ENCODE measurements around the gene ELOVL5.
"Not testable (repeated sequence)": the region's sequence is repeated elsewhere in the genome, so short reads cannot be mapped to it uniquely, and the experiment has no call there.

Gene ELOVL5, protein sequence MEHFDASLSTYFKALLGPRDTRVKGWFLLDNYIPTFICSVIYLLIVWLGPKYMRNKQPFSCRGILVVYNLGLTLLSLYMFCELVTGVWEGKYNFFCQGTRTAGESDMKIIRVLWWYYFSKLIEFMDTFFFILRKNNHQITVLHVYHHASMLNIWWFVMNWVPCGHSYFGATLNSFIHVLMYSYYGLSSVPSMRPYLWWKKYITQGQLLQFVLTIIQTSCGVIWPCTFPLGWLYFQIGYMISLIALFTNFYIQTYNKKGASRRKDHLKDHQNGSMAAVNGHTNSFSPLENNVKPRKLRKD

DNA sequence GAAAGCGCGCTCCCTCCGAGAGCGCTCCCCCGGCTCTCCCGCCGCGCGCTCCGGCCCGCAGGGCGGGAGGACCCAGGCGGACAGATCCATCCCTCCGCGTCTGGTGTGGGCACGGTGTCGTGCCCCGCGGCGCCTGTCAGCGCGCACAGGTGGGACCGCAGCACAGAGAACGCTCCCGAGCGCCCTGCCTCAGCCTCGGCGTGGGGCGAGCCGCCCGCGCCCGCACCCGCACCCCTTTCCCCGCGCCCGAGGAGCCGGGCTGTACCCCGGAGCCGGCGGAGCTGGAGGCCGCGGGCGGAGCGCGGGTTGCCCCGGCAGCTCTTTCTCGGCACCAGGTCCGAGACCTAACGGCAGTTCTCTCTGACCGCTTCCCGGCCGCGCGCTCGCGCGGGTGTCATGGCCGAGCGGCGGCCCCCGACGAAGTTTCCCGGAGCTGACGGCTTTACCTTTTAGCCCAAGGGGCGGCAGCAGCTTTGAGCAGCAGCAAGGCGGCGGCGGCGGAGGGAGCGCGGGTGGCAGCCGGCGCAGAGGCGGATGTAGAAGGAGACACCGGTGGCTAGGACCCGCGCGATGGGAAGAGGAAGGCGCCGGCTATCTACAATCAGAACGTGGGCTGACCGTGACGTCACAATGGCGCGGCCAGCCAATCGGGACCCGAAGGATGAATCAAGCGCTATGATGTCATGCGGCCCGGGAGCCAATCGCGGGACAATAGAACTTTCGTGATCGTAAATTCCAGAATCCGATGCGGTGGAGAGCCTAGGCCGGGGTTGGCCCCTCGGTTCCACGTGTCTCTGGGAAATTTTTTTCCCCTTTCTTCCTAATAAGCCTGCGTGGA lies at the start of gene ELOVL5:
Gene ELOVL5, minus strand, starts transcription at position 580 of the 838 bp plus-strand sequence. CDS start 53,251 bp downstream, outside the sequence.
- peak; percentile 93 to 97 for DNase-seq (ENCODE audit: low read depth in 2 of 2)

DNA sequence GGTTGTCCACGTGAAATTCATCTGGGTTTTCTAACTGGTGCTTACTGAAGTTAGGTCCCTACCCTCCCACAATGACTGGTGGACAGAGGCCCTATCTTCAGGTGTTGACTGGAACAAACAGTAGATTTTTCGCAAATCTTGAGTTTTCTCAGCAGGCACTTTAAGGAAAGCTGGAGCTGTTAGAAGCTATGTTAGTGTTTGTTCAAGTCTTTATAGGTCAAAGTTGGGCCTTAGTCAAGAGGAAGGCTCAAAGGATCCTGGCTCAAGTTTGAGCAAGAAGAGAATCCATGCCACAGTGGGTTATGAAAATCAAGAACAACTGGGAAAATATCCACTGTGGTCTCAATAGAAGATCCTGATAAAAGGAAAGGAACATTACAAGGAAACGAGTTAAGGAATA lies 48.5 kb upstream of the ELOVL5 start:
- no peak for DNase-seq (ENCODE audit: low read depth in 2 of 2)

DNA sequence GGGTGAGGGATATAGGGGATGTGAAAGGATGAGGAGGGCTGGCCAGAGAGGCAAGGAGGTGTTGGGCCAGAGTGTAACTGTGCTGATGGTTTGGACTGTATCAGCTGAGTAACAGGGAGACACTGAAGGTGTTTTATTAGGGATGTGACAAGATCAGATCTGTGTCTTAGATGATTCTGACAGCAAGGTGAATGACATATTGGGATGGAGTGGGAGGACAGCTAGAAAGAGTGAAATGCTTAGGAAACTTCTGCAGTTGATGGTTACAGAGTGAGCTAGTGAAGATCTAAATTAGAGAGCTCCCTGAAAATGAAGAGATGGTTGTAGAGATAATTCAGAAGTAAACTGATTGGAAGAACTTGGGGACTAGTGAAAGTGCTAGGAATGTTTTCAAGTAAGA lies 47.2 kb upstream of the ELOVL5 start:
- DNase-seq (ENCODE audit: low read depth in 2 of 2), result no peak

DNA sequence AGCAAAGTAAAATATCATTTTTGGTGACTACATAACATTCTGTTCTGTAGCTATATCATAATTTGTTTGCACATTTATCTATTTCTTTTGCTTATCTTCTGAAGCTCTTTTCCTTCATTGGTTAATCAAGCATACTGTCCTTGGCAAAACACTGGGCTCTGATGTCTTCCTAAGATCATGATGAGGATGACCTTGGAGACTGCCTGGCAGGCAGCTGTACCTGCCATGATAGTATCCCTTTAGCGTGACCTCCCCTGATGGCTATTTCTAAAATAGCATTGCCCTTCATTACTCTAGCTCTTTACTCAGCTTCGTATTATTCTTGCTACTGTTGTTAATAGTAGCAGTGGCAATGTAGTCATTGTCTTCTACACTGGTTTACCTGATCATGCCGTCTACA lies 46.0 kb upstream of the ELOVL5 start:
- no peak for DNase-seq (ENCODE audit: low read depth in 2 of 2)

- no peak for DNase-seq (ENCODE audit: low read depth in 2 of 2)
Observed at GRCh38 chr6:53391170-53391569, 42.4 kb upstream of the ELOVL5 start.

DNA sequence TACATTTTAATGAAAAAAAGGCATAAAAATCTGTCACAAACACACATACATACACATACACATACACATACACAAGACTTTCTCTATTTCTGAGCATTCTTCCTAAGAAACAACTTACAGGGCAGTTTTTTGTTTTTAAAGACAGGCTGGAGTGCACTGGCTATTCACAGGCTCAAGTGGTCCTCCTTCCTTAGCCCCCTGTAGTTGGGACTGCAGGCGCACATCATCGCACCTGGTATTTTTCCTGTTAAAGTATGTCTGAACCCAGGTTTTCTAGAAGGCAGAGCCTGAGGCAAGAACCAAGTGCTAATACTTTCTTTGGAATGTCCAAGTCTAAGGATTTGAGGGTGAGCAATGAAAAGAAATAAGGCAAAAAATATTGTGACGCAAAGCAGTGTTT lies 41.3 kb upstream of the ELOVL5 start:
- DNase-seq (ENCODE audit: low read depth in 2 of 2), result no peak

DNA sequence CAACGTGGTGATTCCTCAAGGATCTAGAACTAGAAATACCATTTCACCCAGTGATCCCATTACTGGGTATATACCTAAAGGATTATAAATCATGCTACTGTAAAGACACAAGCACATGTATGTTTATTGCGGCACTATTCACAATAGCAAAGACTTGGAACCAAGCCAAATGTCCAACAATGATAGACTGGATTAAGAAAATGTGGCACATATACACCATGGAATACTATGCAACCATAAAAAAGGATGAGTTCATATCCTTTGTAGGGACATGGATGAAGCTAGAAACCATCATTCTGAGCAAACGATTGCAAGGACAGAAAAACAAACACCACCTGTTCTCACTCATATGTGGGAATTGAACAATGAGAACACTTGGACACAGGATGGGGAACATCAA lies 39.9 kb upstream of the ELOVL5 start:
- not testable (repeated sequence) for DNase-seq (ENCODE audit: low read depth in 2 of 2)

GRCh38 chr6:53382421-53382820 lies 33.7 kb upstream of the ELOVL5 start:
- no peak for DNase-seq (ENCODE audit: low read depth in 2 of 2)

DNA sequence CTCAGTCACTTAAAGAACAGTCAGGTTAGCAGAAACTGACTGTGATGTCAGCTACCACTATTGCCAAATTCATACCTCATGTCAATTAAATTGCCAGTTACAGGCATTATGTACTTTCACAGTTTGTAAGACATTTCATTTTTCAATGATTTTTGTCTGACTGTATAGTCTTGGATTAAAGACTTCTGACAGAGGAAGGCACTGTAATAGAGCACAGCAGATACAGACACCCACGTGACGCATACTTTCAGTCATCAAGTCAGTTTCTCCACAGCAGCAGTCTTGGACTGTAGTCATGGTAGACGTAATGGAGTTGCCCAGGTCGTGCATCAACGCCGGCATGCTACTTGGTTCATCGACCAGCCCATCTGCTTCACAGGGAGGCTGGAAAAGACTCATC lies 29.5 kb upstream of the ELOVL5 start:
- DNase-seq (ENCODE audit: low read depth in 2 of 2), result no peak

DNA sequence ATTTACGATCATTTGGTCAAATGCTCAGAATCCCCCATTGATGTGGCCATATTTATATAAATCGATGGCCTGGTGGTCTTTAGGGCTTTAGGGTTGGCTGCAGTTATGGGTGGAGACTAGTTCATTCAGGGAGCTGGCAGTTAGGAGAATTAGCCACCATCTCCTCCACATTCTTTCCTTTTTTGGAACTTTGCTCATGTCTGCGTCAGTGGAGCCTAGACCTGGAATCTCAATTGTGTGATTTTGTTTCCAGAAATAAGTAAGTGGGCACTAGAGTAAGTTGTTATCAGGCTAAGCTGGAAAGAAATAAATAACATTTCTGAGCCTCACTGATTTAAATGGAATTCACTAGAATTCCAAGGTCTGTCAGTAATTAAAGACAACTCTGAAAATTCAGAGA lies 29.0 kb upstream of the ELOVL5 start:
- no peak for DNase-seq (ENCODE audit: low read depth in 2 of 2)

DNA sequence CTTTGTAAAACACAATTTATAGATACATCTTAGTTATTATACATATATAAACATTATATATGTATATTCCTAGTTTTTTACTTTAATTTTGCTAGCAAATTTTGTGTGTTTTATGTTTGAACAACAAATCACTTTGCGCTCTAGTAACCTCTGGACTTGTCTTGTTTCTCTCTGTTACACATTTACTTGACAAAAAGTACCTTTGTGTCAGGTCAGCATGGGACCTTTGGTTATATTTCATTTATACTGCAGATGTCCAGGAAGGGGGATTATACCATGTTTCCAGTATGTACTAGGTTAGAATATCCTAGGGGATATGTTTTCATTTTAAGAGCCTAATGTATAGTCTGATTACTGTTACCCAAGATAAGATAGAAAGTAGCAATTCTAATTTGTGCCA lies 28.5 kb upstream of the ELOVL5 start:
- no peak for DNase-seq (ENCODE audit: low read depth in 2 of 2)

DNA sequence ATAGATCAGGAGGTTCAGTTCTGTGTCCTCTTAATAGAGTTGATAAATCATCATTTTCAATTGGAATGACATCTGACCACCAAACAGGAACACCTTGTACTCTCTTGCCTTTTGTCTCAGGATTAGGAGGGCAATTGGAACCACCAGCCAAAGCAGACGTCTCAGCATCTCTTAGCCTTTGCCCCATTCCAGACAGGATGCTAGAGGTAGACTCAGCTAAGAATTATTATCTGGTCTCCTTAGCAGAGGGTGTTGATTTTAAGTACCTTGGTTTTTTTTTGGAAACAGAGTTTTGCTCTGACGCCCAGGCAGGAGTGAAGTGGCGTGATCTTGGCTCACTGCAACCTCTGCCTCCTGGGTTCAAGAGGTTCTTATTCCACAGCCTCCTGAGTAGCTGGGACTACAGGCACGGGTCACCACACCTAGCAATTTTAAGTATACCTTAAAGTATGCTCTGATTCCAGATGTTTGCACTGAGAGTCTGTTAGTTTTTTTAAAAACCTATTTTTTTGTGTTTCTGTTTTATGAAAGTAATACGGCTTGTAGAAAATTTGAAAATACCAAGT lies 28.0 kb upstream of the ELOVL5 start:
- DNase-seq (ENCODE audit: low read depth in 2 of 2), result no peak

GRCh38 chr6:53375847-53376246 lies 27.1 kb upstream of the ELOVL5 start:
- DNase-seq (ENCODE audit: low read depth in 2 of 2), result no peak

DNA sequence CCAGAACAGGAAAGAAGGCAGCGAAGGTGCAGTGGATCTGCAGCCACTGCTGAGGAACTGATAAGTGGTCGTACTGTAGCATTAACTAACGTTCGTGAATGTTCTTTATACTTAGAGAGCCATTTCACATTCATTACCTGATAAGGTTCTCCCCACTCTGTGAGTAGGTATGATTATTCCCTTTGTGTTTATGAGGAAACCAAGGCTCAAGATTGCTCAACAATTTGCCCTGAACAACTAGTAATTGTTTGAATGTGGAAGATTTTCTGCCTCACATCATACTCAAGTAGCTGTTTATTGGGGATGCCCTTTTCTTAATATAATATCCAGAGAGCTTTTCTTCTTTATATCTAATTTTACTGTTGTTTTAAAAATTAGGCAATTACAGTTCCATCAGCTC lies 24.9 kb upstream of the ELOVL5 start:
- DNase-seq (ENCODE audit: low read depth in 2 of 2), result no peak

- DNase-seq (ENCODE audit: low read depth in 2 of 2), result no peak
Observed at GRCh38 chr6:53369876-53370515, 21.2 kb upstream of the ELOVL5 start.

GRCh38 chr6:53369051-53369450 lies 20.3 kb upstream of the ELOVL5 start:
- no peak for DNase-seq (ENCODE audit: low read depth in 2 of 2)

DNA sequence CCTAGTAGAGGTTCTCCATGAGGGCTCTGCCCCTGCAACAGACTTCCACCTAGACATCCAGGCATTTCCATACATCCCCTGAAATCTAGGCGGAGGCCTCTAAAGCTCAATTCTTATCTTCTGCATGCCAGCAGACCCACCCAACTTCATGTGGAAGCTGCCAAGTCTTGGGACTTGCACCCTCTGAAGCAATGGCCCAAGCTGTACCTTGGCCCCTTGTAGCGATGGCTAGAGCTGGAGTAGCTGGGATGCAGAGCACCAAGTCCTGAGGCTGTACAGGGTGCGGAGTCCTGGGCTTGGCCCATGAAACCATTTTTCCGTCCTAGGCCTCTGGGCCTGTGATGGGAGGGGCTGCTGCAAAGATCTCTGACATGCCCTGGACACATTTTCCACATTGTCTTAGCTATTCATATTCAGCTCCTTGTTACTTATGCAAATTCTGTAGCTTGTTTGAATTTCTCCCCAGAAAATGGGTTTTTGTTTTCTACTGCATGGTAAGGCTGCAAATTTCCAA lies 17.4 kb upstream of the ELOVL5 start:
- DNase-seq (ENCODE audit: low read depth in 2 of 2), result no peak

DNA sequence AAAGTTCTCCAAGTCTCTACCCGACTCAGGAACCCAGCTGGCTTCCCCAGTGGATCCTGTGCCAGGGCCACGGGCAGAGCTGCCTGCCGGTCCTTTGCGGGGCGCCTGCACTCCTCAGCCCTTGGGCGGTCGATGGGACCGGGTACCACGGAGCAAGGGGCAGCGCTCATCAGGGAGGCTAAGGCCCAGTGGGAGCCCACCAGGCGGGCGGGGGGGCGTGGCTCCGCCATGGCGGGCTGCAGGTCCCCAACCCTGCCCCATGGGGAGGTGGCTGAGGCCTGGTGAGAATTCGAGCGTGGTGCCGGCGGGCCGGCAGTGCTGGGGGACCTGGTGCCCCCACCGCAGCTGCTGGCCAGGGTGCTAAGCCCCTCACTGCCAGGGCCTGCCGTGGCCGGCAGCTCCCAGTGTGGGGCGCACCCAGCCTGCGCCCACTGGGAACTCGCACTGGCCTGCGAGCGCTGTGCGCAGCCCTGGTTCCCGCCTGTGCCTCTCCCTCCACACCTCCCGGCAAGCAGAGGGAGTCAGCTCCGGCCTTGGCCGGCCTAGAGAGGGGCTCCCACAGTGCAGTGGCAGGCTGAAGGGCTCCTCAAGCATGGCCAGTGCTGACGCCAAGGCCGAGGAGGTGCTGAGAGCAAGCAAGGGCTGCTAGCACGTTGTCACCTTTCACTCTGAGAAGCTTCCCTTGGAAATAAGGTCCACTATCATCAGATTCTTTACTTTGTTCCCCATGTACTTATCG lies 14.8 kb upstream of the ELOVL5 start:
- DNase-seq (ENCODE audit: low read depth in 2 of 2), result no peak

DNA sequence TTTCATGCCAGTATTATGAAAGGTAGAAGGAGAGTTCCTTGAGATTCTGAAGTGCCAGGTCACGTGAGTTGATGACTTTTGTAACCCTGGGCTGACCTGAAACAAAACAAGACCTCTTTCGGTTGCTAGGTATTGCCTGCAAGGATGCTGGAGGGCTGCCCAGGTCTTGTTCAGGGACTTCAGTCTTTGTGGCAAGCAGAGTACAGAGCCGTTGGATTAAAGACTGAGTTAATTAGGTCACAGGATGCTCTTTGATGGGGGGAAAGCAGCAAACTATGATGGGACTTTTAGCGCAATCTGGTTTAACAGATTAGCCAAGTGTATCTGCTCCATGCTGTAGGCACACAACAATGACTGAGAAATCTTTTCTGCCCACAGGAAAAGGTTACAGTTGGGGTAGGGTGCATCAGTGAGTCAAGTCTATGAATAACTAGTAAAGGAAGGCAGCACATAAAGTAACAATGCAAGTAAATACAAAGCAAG lies 12.8 kb upstream of the ELOVL5 start:
- no peak for DNase-seq (ENCODE audit: low read depth in 2 of 2)

GRCh38 chr6:53360093-53360912 lies 11.6 kb upstream of the ELOVL5 start:
- DNase-seq (ENCODE audit: low read depth in 2 of 2), result no peak

GRCh38 chr6:53359843-53360092 lies 11.0 kb upstream of the ELOVL5 start:
- peak in 1 of 2 donors; percentile 11 for DNase-seq (ENCODE audit: low read depth in 2 of 2)
